NCI-H2196 treated with DMSO at 0.1 percent for 48 hours (cell line): ENCODE results near the gene TSC2.
"Not testable (repeated sequence)": the region's sequence is repeated elsewhere in the genome, so short reads cannot be mapped to it uniquely, and the experiment has no call there.

Experiments
- DNase-seq: peaks from one replicate; lab custom pipeline; 2025; ENCODE audit not compliant: unreplicated experiment; lab: John Stamatoyannopoulos, UW

TSC2 gene

GRCh38 chr16:2117960-2118722 lies 70.4 kb downstream of the TSC2 start:
- not testable (repeated sequence) for DNase-seq

GRCh38 chr16:2121325-2121724 lies 73.5 kb downstream of the TSC2 start:
- DNase-seq: not testable (repeated sequence)

- no peak for DNase-seq
Observed at GRCh38 chr16:2121853-2122252, 74.1 kb downstream of the TSC2 start.

- DNase-seq: no peak
Observed at GRCh38 chr16:2122429-2122828, 74.6 kb downstream of the TSC2 start.

GRCh38 chr16:2122934-2123683 lies 75.3 kb downstream of the TSC2 start:
- not testable (repeated sequence) for DNase-seq

GRCh38 chr16:2123706-2124376 lies 76.1 kb downstream of the TSC2 start:
- not testable (repeated sequence) for DNase-seq

- not testable (repeated sequence) for DNase-seq
Observed at GRCh38 chr16:2124377-2124693, 76.5 kb downstream of the TSC2 start.

- peak; percentile 9 for DNase-seq
Observed at GRCh38 chr16:2124694-2125444, 77.1 kb downstream of the TSC2 start.

- not testable (repeated sequence) for DNase-seq
Observed at GRCh38 chr16:2125609-2126008, 77.8 kb downstream of the TSC2 start.

GRCh38 chr16:2126161-2126743 lies 78.5 kb downstream of the TSC2 start:
- DNase-seq: not testable (repeated sequence)

- DNase-seq: not testable (repeated sequence)
Observed at GRCh38 chr16:2126928-2127556, 79.3 kb downstream of the TSC2 start.

GRCh38 chr16:2127630-2128280 lies 80.0 kb downstream of the TSC2 start:
- not testable (repeated sequence) for DNase-seq

GRCh38 chr16:2129251-2129650 lies 81.5 kb downstream of the TSC2 start:
- DNase-seq: not testable (repeated sequence)

GRCh38 chr16:2129890-2130447 lies 82.2 kb downstream of the TSC2 start:
- not testable (repeated sequence) for DNase-seq

GRCh38 chr16:2133797-2134196 lies 86.0 kb downstream of the TSC2 start:
- not testable (repeated sequence) for DNase-seq

GRCh38 chr16:2135071-2135470 lies 87.3 kb downstream of the TSC2 start:
- DNase-seq: not testable (repeated sequence)

GRCh38 chr16:2135770-2136490 lies 88.1 kb downstream of the TSC2 start, which contains the start of gene PKD1:
Gene PKD1 (minus strand): TSS chr16:2135898. CDS start chr16:2135689, 209 bp downstream.
- DNase-seq: peak; percentile 69
